Activated effector memory CD4-positive, alpha-beta T cell treated with anti-CD3 and anti-CD28 coated beads, Interleukin-2, amount 50 U/mL, for 16 hours (primary cell): ENCODE data around the gene GREB1.

Experiments
- DNase-seq: peaks from one replicate; pipeline ENCODE4 v3.0.0-alpha.2; 2020

Gene GREB1

GRCh38 chr2:11533278-11534070, at the start of gene GREB1:
Gene GREB1, plus strand, starts transcription at chr2:11534045. Its CDS starts 22,570 bp downstream, at chr2:11556615.
- no peak for DNase-seq

- no peak for DNase-seq
Observed at GRCh38 chr2:11488809-11489208, 45.0 kb upstream of the GREB1 start.

- DNase-seq, result no peak
Observed at GRCh38 chr2:11490194-11490593, 43.7 kb upstream of the GREB1 start.

GRCh38 chr2:11491348-11491933, 42.4 kb upstream of the GREB1 start:
- DNase-seq, result no peak

GRCh38 chr2:11492244-11492643, 41.6 kb upstream of the GREB1 start:
- DNase-seq, result no peak

- no peak for DNase-seq
Observed at GRCh38 chr2:11492720-11493119, 41.1 kb upstream of the GREB1 start.

GRCh38 chr2:11493282-11493681, 40.6 kb upstream of the GREB1 start:
- DNase-seq, result no peak

- DNase-seq, result no peak
Observed at GRCh38 chr2:11494310-11494709, 39.5 kb upstream of the GREB1 start.

GRCh38 chr2:11495844-11496681, 37.8 kb upstream of the GREB1 start:
- DNase-seq, result no peak

- no peak for DNase-seq
Observed at GRCh38 chr2:11498543-11499034, 35.3 kb upstream of the GREB1 start.

- DNase-seq, result no peak
Observed at GRCh38 chr2:11499081-11499743, 34.6 kb upstream of the GREB1 start.

GRCh38 chr2:11500702-11501303, 33.0 kb upstream of the GREB1 start:
- no peak for DNase-seq

GRCh38 chr2:11502740-11503292, 31.0 kb upstream of the GREB1 start:
- DNase-seq, result no peak

GRCh38 chr2:11503354-11503927, 30.4 kb upstream of the GREB1 start:
- no peak for DNase-seq

- no peak for DNase-seq
Observed at GRCh38 chr2:11505652-11506610, 27.9 kb upstream of the GREB1 start.

- no peak for DNase-seq
Observed at GRCh38 chr2:11506611-11506969, 27.3 kb upstream of the GREB1 start.

GRCh38 chr2:11507517-11507916, 26.3 kb upstream of the GREB1 start:
- DNase-seq, result no peak

GRCh38 chr2:11508279-11508678, 25.6 kb upstream of the GREB1 start:
- DNase-seq, result no peak

- no peak for DNase-seq
Observed at GRCh38 chr2:11509657-11510360, 24.0 kb upstream of the GREB1 start.

- no peak for DNase-seq
Observed at GRCh38 chr2:11512431-11512830, 21.4 kb upstream of the GREB1 start.
